HepG2 (cell line): Measurements from ENCODE around the gene JTB. TPM values are rescaled to one million over a fixed set of nuclear protein-coding genes. Genes with fewer than 3 reads are reported as not detected.
A peak's percentile ranks its signal among the peaks of the same experiment; 100 is the strongest.

Source experiments
- ATAC-seq: fragments of 200-7000 bp; cut with Tn5 transposase; 3 replicates; pipeline ENCODE4 v1.9.1; 2020; ENCODE audit warnings: mild to moderate bottlenecking, moderate library complexity
- BruUV-seq: library from RNA; stranded (reverse); fragments of 400-500 nt; replicated peaks from 2 replicates; lab custom pipeline; 2021; lab: Mats Ljungman, UMichigan
- CTCF ChIA-PET: fragments of 300-600 bp; formaldehyde crosslinking; extraction: SDS; loops from one replicate; lab custom pipeline; 2021; ENCODE audit warnings: low total read pairs, inconsistent platforms, low intra/inter-chr PET ratio; lab: Yijun Ruan, JAX
- POLR2A ChIA-PET: fragments of 350-600 bp; sonication (Branson Sonifier 250); formaldehyde crosslinking; loops from one replicate; lab custom pipeline; 2020; ENCODE audit warnings: antibody characterized with exemption, inconsistent platforms; lab: Yijun Ruan, JAX
- DNase-seq: peaks from one replicate; pipeline ENCODE4 v3.0.0-alpha.2; 2015; ENCODE audit warnings: low spot score
- FAIRE-seq: peaks from 3 replicates; lab custom pipeline; 2011; peaks lifted over from hg19 to GRCh38; lab: Jason Lieb, UNC
- H2AFZ ChIP-seq: one replicate; pipeline ENCODE4 v1.6.1; 2011; ENCODE audit warnings: low read length, inconsistent platforms
- H3K27ac ChIP-seq: fragments of 300-600 bp; 3 replicates; pipeline ENCODE4 v1.8.0; 2011; ENCODE audit warnings: mixed run types, mild to moderate bottlenecking, mixed read lengths, low read length, inconsistent platforms; ENCODE audit not compliant: insufficient read depth; ENCODE audit errors: extremely low read length
- H3K27me3 ChIP-seq, 2 experiments: fragments of 200-600 bp in 1 of 2; 2 replicates in 1 of 2; 3 replicates in 1 of 2; pipeline versions ENCODE4 v1.6.0 to v1.8.0; 2011; ENCODE audit warnings: low read length in 2 of 2, mild to moderate bottlenecking in 2 of 2, moderate library complexity in 2 of 2, inconsistent platforms in 1 of 2; ENCODE audit not compliant: insufficient read depth in 2 of 2, control insufficient read depth in 1 of 2
- H3K36me3 ChIP-seq, 2 experiments: fragments of 200-600 bp in 1 of 2; replicated peaks in 1 of 2; 2 replicates in 1 of 2; 3 replicates in 1 of 2; pipeline versions ENCODE4 v1.5.1 to v1.8.0; 2011; ENCODE audit warnings: low read length in 2 of 2, inconsistent platforms in 1 of 2; ENCODE audit not compliant: insufficient read depth in 2 of 2, control insufficient read depth in 1 of 2
- H3K4me1 ChIP-seq: 2 replicates; pipeline ENCODE4 v1.5.1; 2012; ENCODE audit warnings: low read length, inconsistent platforms; ENCODE audit not compliant: insufficient read depth
- H3K4me2 ChIP-seq: 2 replicates; pipeline ENCODE4 v1.6.0; 2011; ENCODE audit warnings: low read depth, low read length, inconsistent platforms
- H3K4me3 ChIP-seq, 3 experiments: fragments of 200-600 bp in 1 of 3; sonication (generic), shearing (Covaris generic) in 1 of 3; replicated peaks in 1 of 3; 2 replicates each; pipeline ENCODE4 v1.5.1; 2011 to 2016; ENCODE audit warnings: low read length in 3 of 3, inconsistent platforms in 2 of 3, low read depth in 2 of 3, mild to moderate bottlenecking in 2 of 3, control low read depth in 1 of 3, mixed read lengths in 1 of 3; ENCODE audit not compliant: insufficient read depth in 1 of 3
- H3K79me2 ChIP-seq: one replicate; pipeline ENCODE4 v1.6.1; 2011; ENCODE audit warnings: low read length, inconsistent platforms; ENCODE audit not compliant: insufficient read depth
- H3K9ac ChIP-seq: 2 replicates; pipeline ENCODE4 v1.6.0; 2011; ENCODE audit warnings: mild to moderate bottlenecking, low read depth, low read length, inconsistent platforms; ENCODE audit not compliant: insufficient read depth
- H3K9me3 ChIP-seq: 2 replicates; pipeline ENCODE4 v1.5.1; 2012; ENCODE audit warnings: mild to moderate bottlenecking, low read length
- H4K20me1 ChIP-seq: 2 replicates; pipeline ENCODE4 v1.6.0; 2011; ENCODE audit warnings: inconsistent platforms, mild to moderate bottlenecking, low read length, moderate library complexity; ENCODE audit not compliant: insufficient read depth
- FOXK1 ChIP-seq: sonication (generic); formaldehyde crosslinking; IDR thresholded peaks from 2 replicates; pipeline ENCODE4 v1.4.0; 2020; ENCODE audit warnings: low read depth, missing genetic modification reagents, borderline replicate concordance
- ZMYM2 ChIP-seq: sonication (generic); formaldehyde crosslinking; IDR thresholded peaks from 2 replicates; pipeline ENCODE4 v1.8.0; 2022; ENCODE audit warnings: mild to moderate bottlenecking, missing genetic modification reagents
- ZNF317 ChIP-seq: sonication (generic); formaldehyde crosslinking; IDR thresholded peaks from 2 replicates; pipeline ENCODE4 v1.5.0; 2020; ENCODE audit warnings: mild to moderate bottlenecking, missing genetic modification reagents
- ZNF552 ChIP-seq: sonication (generic); formaldehyde crosslinking; IDR thresholded peaks from 2 replicates; pipeline ENCODE4 v1.9.0; 2022; ENCODE audit warnings: missing genetic modification reagents, mild to moderate bottlenecking, borderline replicate concordance
- WGBS: methylation state at CpG from one replicate; pipeline ENCODE4 v1.1.6; 2017; ENCODE audit warnings: low lambda C conversion rate; 5-methylcytosine and 5-hydroxymethylcytosine counted together
- in situ Hi-C: cut with HindIII; loops from 2 replicates; pipeline ENCODE4 v1.10.0; 2017; ENCODE audit warnings: low pct_unique_long_range_greater_than_20kb; ENCODE audit not compliant: extremely low pct_ligation_motif_present
- intact Hi-C: fragments of 100-400 bp; cut with micrococcal nuclease; formaldehyde crosslinking; loops from one replicate; pipeline ENCODE4 v1.10.0; 2022; ENCODE audit not compliant: unreplicated experiment
- polyA plus RNA-seq, 8 experiments: library from polyadenylated mRNA; depleted of rRNA in 3 of 8; stranded (reverse) in 7 of 8; unstranded in 1 of 8; fragments of >200 nt; fragmentation: Illumina TruSeq in 4 of 8; extraction: Trizol in 4 of 8; gene quantifications; 2 replicates each; pipeline versions ENCODE4 v1.2.1 to v1.2.3, GENCODE V29; 2011 to 2016; ENCODE audit warnings: low read depth in 4 of 8, missing spikeins in 1 of 8, mixed read lengths in 1 of 8; ENCODE audit not compliant: insufficient read depth in 1 of 8
- total RNA-seq, 5 experiments: library from RNA; depleted of rRNA; stranded (reverse); fragments of >200 nt; fragmentation: Illumina TruSeq; extraction: Trizol; gene quantifications; 2 replicates each; pipeline ENCODE4 v1.2.3, GENCODE V29; 2016; ENCODE audit warnings: low read depth in 1 of 5
- TF ChIP-seq, protein P1 (sequence below): sonication (generic); formaldehyde crosslinking; IDR thresholded peaks from 2 replicates; pipeline ENCODE4 v1.4.0; 2020; ENCODE audit warnings: missing genetic modification reagents
- TF ChIP-seq, protein P2 (sequence below): sonication (generic); formaldehyde crosslinking; IDR thresholded peaks from one replicate; pipeline ENCODE4 v1.5.1; 2020; ENCODE audit warnings: mild to moderate bottlenecking, missing genetic modification reagents; ENCODE audit errors: not compliant biosample characterization
- TF ChIP-seq, protein P3 (sequence below): sonication (generic); formaldehyde crosslinking; IDR thresholded peaks from 2 replicates; pipeline ENCODE4 v1.8.0; 2023; ENCODE audit warnings: mild to moderate bottlenecking, missing genetic modification reagents

JTB gene
- total and polyA plus RNA-seq, 2 of the 13 experiments (the other 11 are each of a cell fraction or from before 2014, with no cell fraction given) = 96.7 to 99.2 TPM

DNA sequence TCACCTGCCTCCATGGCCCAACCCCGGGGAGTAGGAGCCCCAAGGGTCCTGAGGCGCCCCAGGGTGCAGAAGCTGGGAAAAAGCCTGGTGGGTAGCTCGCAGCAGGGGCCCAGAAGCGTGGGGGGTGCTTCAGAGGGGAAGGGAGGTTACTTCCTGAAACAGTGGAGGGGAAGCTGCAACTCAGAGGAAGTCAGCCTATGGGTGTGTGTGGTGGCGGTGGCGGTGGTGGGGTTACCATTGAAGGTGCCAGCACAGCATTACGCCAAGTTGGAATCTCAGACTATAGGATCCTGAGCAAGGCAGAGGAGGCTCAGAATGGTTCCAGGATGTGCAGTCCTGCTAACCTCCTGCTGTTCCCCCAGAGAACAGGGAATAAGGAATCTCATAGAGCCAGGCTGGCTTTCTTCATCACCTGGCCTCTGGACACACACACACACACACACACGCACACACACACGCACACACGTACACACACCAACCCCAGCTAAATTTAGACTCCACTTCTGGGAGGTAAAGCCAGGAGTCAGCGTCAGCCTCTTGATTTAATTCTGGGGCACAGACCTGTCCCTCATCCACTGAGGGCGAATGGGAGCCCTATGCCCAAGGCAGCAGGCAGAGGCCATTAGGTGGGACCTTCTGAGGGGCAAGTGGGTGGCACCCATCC, 32.2 kb downstream of the JTB start:
- BruUV-seq = no TSS peak
- in situ Hi-C loops = loop anchor here (10.0 kb wide), 1 partner anchor 120 kb away; no protein-coding TSS in a partner anchor
- TF ChIP-seq, protein P1, sequence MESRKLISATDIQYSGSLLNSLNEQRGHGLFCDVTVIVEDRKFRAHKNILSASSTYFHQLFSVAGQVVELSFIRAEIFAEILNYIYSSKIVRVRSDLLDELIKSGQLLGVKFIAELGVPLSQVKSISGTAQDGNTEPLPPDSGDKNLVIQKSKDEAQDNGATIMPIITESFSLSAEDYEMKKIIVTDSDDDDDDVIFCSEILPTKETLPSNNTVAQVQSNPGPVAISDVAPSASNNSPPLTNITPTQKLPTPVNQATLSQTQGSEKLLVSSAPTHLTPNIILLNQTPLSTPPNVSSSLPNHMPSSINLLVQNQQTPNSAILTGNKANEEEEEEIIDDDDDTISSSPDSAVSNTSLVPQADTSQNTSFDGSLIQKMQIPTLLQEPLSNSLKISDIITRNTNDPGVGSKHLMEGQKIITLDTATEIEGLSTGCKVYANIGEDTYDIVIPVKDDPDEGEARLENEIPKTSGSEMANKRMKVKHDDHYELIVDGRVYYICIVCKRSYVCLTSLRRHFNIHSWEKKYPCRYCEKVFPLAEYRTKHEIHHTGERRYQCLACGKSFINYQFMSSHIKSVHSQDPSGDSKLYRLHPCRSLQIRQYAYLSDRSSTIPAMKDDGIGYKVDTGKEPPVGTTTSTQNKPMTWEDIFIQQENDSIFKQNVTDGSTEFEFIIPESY = peak; percentile 75
- TF ChIP-seq, protein P2, sequence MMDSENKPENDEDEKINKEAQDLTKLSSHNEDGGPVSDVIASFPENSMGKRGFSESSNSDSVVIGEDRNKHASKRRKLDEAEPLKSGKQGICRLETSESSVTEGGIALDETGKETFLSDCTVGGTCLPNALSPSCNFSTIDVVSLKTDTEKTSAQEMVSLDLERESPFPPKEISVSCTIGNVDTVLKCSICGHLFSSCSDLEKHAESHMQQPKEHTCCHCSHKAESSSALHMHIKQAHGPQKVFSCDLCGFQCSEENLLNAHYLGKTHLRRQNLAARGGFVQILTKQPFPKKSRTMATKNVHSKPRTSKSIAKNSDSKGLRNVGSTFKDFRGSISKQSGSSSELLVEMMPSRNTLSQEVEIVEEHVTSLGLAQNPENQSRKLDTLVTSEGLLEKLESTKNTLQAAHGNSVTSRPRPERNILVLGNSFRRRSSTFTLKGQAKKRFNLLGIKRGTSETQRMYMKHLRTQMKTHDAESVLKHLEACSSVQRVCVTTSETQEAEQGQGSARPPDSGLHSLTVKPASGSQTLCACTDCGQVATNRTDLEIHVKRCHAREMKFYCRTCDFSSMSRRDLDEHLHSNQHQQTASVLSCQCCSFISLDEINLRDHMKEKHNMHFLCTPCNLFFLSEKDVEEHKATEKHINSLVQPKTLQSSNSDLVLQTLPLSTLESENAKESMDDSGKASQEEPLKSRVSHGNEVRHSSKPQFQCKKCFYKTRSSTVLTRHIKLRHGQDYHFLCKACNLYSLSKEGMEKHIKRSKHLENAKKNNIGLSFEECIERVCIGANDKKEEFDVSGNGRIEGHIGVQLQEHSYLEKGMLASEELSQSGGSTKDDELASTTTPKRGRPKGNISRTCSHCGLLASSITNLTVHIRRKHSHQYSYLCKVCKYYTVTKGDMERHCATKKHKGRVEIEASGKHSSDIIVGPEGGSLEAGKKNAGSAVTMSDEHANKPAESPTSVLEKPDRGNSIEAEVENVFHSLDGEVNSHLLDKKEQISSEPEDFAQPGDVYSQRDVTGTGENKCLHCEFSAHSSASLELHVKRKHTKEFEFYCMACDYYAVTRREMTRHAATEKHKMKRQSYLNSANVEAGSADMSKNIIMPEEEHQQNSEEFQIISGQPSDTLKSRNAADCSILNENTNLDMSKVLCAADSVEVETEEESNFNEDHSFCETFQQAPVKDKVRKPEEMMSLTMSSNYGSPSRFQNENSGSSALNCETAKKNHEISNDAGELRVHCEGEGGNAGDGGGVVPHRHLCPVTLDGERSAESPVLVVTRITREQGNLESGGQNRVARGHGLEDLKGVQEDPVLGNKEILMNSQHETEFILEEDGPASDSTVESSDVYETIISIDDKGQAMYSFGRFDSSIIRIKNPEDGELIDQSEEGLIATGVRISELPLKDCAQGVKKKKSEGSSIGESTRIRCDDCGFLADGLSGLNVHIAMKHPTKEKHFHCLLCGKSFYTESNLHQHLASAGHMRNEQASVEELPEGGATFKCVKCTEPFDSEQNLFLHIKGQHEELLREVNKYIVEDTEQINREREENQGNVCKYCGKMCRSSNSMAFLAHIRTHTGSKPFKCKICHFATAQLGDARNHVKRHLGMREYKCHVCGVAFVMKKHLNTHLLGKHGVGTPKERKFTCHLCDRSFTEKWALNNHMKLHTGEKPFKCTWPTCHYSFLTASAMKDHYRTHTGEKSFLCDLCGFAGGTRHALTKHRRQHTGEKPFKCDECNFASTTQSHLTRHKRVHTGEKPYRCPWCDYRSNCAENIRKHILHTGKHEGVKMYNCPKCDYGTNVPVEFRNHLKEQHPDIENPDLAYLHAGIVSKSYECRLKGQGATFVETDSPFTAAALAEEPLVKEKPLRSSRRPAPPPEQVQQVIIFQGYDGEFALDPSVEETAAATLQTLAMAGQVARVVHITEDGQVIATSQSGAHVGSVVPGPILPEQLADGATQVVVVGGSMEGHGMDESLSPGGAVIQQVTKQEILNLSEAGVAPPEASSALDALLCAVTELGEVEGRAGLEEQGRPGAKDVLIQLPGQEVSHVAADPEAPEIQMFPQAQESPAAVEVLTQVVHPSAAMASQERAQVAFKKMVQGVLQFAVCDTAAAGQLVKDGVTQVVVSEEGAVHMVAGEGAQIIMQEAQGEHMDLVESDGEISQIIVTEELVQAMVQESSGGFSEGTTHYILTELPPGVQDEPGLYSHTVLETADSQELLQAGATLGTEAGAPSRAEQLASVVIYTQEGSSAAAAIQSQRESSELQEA (CRISPR knock-in tag) = peak; percentile 44
- no peak for TF ChIP-seq FOXK1 (CRISPR knock-in tag)
- 0 out of 2 replicates have a peak, but pooled peaks have one; percentile 55 for TF ChIP-seq ZNF317
- TF ChIP-seq, protein P3, sequence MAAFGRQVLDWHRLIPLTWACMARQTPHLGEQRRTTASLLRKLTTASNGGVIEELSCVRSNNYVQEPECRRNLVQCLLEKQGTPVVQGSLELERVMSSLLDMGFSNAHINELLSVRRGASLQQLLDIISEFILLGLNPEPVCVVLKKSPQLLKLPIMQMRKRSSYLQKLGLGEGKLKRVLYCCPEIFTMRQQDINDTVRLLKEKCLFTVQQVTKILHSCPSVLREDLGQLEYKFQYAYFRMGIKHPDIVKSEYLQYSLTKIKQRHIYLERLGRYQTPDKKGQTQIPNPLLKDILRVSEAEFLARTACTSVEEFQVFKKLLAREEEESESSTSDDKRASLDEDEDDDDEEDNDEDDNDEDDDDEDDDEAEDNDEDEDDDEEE = 0 out of 2 replicates have a peak, but pooled peaks have one; percentile 34
- no peak for TF ChIP-seq ZNF552 (CRISPR knock-in tag)
- TF ChIP-seq ZMYM2 (CRISPR knock-in tag) = no peak

More for the DNA sequence above, 32.2 kb downstream of the JTB start:
- ATAC-seq (peak; percentile 17), FAIRE-seq (no peak), DNase-seq (no peak)
- Histone ChIP-seq H3K9me3 (no peaks in the 10 kb centered on the region), H3K4me1 (peaks cover 40% of the 10 kb centered on the region), H4K20me1 (no peaks in the 10 kb centered on the region), H3K27ac (peak overlapping the region; percentile 71), H3K4me3 (peak overlapping the region; percentile 71 to 98 (median 81)), H3K79me2 (peaks cover 11% of the 10 kb centered on the region), H3K27me3 (no peaks in the 10 kb centered on the region), H3K36me3 (peaks cover 11 to 49% of the 10 kb centered on the region in 2 experiments; a peak in 4 of 5 replicates), H3K4me2 (peak overlapping the region; percentile 87), H2AFZ (no peak overlapping the region), H3K9ac (peak overlapping the region; percentile 82)
- 58% methylated on average over 12 of the region's 12 CpGs for WGBS
- ChIA-PET POLR2A (interaction anchor here (1.0 to 5.3 kb wide), 10 partner anchors 9 to 46 kb away, joined by 3 to 43 read pairs (median 18); partner anchors contain the start of genes CREB3L4, CRTC2, GATAD2B and JTB), CTCF (no interaction called here)
- intact Hi-C loops = loop anchor here (5.0 kb wide), 1 partner anchor 327 kb away; the partner anchor contains the start of gene HAX1
